Measurements from ENCODE around the gene CAMK1G. TPM values are rescaled to one million over a fixed set of nuclear protein-coding genes. Genes with fewer than 3 reads are reported as not detected.

Gene CAMK1G
- total and polyA plus RNA-seq, 10 of the 15 experiments (the other 5 are each of a cell fraction or from before 2014, with no cell fraction given): 0.18 to 0.20 TPM; not detected in 8

DNA sequence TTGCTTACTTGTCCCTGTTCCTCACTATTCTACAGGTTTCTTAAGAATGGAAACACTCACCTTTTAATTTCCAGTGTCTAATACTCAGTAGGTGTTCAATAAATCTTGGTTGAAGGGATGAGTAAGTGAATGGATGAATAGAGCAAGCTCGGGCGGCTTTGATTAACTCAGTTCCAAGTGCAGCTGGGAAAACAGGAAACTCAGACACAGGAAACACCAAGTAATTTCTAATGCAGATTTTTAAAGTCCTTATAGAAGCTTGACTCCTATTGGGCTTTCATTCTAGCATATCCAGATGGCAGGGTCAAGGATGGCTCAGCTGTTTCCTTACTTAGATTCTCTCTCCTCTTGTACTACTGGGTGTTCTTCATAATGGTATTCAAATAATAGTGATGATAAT lies 14.0 kb downstream of the CAMK1G start:
- no peak for TF ChIP-seq RBBP5 (conservative IDR thresholded peaks at IDR 0.05)
- CTCF ChIA-PET: interaction anchor here (1.2 to 5.0 kb wide), 8 partner anchors 11 to 140 kb away, joined by 3 to 25 read pairs (median 5); no protein-coding TSS in a partner anchor
- no peaks in the 10 kb centered on the region for H3K4me1 ChIP-seq (ENCODE audit: control insufficient read depth, insufficient read depth, low read length)
- H3K4me2 ChIP-seq (ENCODE audit: control insufficient read depth, insufficient read depth): no peak overlapping the region
- peaks cover 0 to 1% of the 10 kb centered on the region in 2 experiments; a peak in 2 of 4 replicates for H3K27me3 ChIP-seq (replicated peaks in 1 of 2; ENCODE audit: control insufficient read depth in 2 of 2, insufficient read depth in 2 of 2, low read length in 1 of 2)
- POLR2A ChIA-PET: interaction anchor here (1.0 kb wide), 1 partner anchor 11 kb away, joined by 3 read pairs; no protein-coding TSS in a partner anchor
- BruUV-seq (replicated peaks): no TSS peak
- H4K20me1 ChIP-seq (ENCODE audit: control insufficient read depth, insufficient read depth): no peaks in the 10 kb centered on the region
- H3K79me2 ChIP-seq (ENCODE audit: control insufficient read depth, insufficient read depth, low read length): no peaks in the 10 kb centered on the region
- no peaks in the 10 kb centered on the region for H3K36me3 ChIP-seq (ENCODE audit: control insufficient read depth in 2 of 2, insufficient read depth in 2 of 2, low read length in 1 of 2)
- intact Hi-C loops (cut with micrococcal nuclease; ENCODE audit: unreplicated experiment): no loop called here
- ATAC-seq (no peak), FAIRE-seq (no peak), DNase-seq (ENCODE audit: low read depth, low spot score) (no peak)
- H2AFZ ChIP-seq (ENCODE audit: control insufficient read depth, low read depth, low read length): no peak overlapping the region
- H3K27ac ChIP-seq (ENCODE audit: control insufficient read depth, insufficient read depth): no peak overlapping the region
- no peak overlapping the region for H3K4me3 ChIP-seq
- H3K9me3 ChIP-seq (replicated peaks; ENCODE audit: control insufficient read depth, insufficient read depth, low read length): no peaks in the 10 kb centered on the region
- RAD21 ChIA-PET (ENCODE audit: unreplicated experiment): interaction anchor here (1.1 to 1.4 kb wide), 2 partner anchors 96 to 139 kb away, joined by 3 read pairs; no protein-coding TSS in a partner anchor
- WGBS (ENCODE audit: insufficient coverage, insufficient replicate concordance, low lambda C conversion rate, missing lambda C conversion rate): 87% methylated on average over 2 of the region's 2 CpGs
- H3K9ac ChIP-seq (ENCODE audit: control insufficient read depth, insufficient read depth, low read length): no peak overlapping the region
- SMC1A ChIA-PET (ENCODE audit: uncharacterized antibody, unreplicated experiment): interaction anchor here (1.0 to 2.1 kb wide), 5 partner anchors 10 to 97 kb away, joined by 3 to 7 read pairs (median 3); no protein-coding TSS in a partner anchor
- in situ Hi-C loops (cut with MboI): no loop called here

DNA sequence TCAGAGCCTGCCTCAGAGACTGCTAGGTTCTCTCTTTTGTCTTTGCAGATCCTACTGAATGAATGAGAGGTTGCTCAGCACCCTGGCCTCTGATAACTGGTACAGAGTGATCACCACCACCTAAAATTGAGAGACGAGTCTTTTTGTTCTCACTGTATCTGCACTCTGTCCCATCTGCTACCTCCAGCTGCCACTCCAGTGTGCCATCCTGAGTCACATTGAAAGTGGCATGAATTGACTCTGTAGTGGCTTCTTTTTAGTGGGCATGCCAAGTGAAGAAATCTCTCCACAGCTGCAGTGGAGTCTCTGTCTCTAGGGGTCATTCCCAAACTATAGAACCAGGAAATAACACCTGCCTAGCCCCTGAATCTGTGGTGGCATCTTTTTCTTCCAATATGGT lies 14.7 kb downstream of the CAMK1G start:
- intact Hi-C loops (cut with micrococcal nuclease; ENCODE audit: unreplicated experiment) (no loop called here), in situ Hi-C loops (cut with MboI) (no loop called here)
- peaks cover 0 to 1% of the 10 kb centered on the region in 2 experiments; a peak in 2 of 4 replicates for H3K27me3 ChIP-seq (replicated peaks in 1 of 2; ENCODE audit: control insufficient read depth in 2 of 2, insufficient read depth in 2 of 2, low read length in 1 of 2)
- FAIRE-seq (no peak), ATAC-seq (no peak), DNase-seq (ENCODE audit: low read depth, low spot score) (no peak)
- H4K20me1 ChIP-seq (ENCODE audit: control insufficient read depth, insufficient read depth): no peaks in the 10 kb centered on the region
- RAD21 ChIA-PET (ENCODE audit: unreplicated experiment): interaction anchor here (1.1 to 1.4 kb wide), 2 partner anchors 95 to 138 kb away, joined by 3 read pairs; no protein-coding TSS in a partner anchor
- CTCF ChIA-PET: interaction anchor here (1.2 to 15.5 kb wide), 9 partner anchors 10 to 139 kb away, joined by 3 to 211 read pairs (median 5); no protein-coding TSS in a partner anchor
- no peak overlapping the region for H3K9ac ChIP-seq (ENCODE audit: control insufficient read depth, insufficient read depth, low read length)
- H3K36me3 ChIP-seq (ENCODE audit: control insufficient read depth in 2 of 2, insufficient read depth in 2 of 2, low read length in 1 of 2): no peaks in the 10 kb centered on the region
- no peaks in the 10 kb centered on the region for H3K9me3 ChIP-seq (replicated peaks; ENCODE audit: control insufficient read depth, insufficient read depth, low read length)
- no peak overlapping the region for H3K4me2 ChIP-seq (ENCODE audit: control insufficient read depth, insufficient read depth)
- BruUV-seq (replicated peaks): no TSS peak
- H3K79me2 ChIP-seq (ENCODE audit: control insufficient read depth, insufficient read depth, low read length): no peaks in the 10 kb centered on the region
- no peak overlapping the region for H2AFZ ChIP-seq (ENCODE audit: control insufficient read depth, low read depth, low read length)
- SMC1A ChIA-PET (ENCODE audit: uncharacterized antibody, unreplicated experiment): interaction anchor here (1.0 to 1.8 kb wide), 3 partner anchors 9 to 94 kb away, joined by 3 to 6 read pairs (median 3); no protein-coding TSS in a partner anchor
- no peak overlapping the region for H3K4me3 ChIP-seq
- no peaks in the 10 kb centered on the region for H3K4me1 ChIP-seq (ENCODE audit: control insufficient read depth, insufficient read depth, low read length)
- POLR2A ChIA-PET: interaction anchor here (1.0 kb wide), 1 partner anchor 11 kb away, joined by 3 read pairs; no protein-coding TSS in a partner anchor
- WGBS (ENCODE audit: insufficient coverage, insufficient replicate concordance, low lambda C conversion rate, missing lambda C conversion rate): 0% methylated on average over 1 of the region's 1 CpG
- H3K27ac ChIP-seq (ENCODE audit: control insufficient read depth, insufficient read depth): no peak overlapping the region
- TF ChIP-seq GATAD2B (conservative IDR thresholded peaks at IDR 0.05; ENCODE audit: low read depth) (no peak), NRF1 (conservative IDR thresholded peaks at IDR 0.05; ENCODE audit: low read depth, low read length) (no peak), RELA (IDR thresholded peaks at IDR 0.05; ENCODE audit: borderline replicate concordance, partially characterized antibody) (no peak), SREBF1 (IDR thresholded peaks at IDR 0.05; ENCODE audit: low read length) (no peak), IKZF1 (conservative IDR thresholded peaks at IDR 0.05) (no peak), NR2F1 (conservative IDR thresholded peaks at IDR 0.05) (no peak), ZNF24 (IDR thresholded peaks at IDR 0.05) (no peak), ZNF384 (IDR thresholded peaks at IDR 0.05; ENCODE audit: borderline replicate concordance, low read depth, low read length) (no peak), CHD4 (IDR thresholded peaks at IDR 0.05) (no peak)
- TF ChIP-seq, protein P1, sequence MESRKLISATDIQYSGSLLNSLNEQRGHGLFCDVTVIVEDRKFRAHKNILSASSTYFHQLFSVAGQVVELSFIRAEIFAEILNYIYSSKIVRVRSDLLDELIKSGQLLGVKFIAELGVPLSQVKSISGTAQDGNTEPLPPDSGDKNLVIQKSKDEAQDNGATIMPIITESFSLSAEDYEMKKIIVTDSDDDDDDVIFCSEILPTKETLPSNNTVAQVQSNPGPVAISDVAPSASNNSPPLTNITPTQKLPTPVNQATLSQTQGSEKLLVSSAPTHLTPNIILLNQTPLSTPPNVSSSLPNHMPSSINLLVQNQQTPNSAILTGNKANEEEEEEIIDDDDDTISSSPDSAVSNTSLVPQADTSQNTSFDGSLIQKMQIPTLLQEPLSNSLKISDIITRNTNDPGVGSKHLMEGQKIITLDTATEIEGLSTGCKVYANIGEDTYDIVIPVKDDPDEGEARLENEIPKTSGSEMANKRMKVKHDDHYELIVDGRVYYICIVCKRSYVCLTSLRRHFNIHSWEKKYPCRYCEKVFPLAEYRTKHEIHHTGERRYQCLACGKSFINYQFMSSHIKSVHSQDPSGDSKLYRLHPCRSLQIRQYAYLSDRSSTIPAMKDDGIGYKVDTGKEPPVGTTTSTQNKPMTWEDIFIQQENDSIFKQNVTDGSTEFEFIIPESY (IDR thresholded peaks at IDR 0.05): no peak
- TF ChIP-seq, protein P2, sequence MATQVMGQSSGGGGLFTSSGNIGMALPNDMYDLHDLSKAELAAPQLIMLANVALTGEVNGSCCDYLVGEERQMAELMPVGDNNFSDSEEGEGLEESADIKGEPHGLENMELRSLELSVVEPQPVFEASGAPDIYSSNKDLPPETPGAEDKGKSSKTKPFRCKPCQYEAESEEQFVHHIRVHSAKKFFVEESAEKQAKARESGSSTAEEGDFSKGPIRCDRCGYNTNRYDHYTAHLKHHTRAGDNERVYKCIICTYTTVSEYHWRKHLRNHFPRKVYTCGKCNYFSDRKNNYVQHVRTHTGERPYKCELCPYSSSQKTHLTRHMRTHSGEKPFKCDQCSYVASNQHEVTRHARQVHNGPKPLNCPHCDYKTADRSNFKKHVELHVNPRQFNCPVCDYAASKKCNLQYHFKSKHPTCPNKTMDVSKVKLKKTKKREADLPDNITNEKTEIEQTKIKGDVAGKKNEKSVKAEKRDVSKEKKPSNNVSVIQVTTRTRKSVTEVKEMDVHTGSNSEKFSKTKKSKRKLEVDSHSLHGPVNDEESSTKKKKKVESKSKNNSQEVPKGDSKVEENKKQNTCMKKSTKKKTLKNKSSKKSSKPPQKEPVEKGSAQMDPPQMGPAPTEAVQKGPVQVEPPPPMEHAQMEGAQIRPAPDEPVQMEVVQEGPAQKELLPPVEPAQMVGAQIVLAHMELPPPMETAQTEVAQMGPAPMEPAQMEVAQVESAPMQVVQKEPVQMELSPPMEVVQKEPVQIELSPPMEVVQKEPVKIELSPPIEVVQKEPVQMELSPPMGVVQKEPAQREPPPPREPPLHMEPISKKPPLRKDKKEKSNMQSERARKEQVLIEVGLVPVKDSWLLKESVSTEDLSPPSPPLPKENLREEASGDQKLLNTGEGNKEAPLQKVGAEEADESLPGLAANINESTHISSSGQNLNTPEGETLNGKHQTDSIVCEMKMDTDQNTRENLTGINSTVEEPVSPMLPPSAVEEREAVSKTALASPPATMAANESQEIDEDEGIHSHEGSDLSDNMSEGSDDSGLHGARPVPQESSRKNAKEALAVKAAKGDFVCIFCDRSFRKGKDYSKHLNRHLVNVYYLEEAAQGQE (IDR thresholded peaks at IDR 0.05; ENCODE audit: low read depth, low read length): no peak

Data from GM12878 (cell line).